Tibial artery (tissue), 4 donors: ENCODE data around the gene TMEM92.

Source experiments
- DNase-seq, 2 donors: peaks; one replicate each; pipeline ENCODE4 v3.0.0-alpha.2; 2019
- H3K27ac ChIP-seq, 2 donors: fragments of 200-600 bp; sonication (generic) in 1 of 2; 1 replicate in 1 of 2; 2 replicates in 1 of 2; pipeline ENCODE4 v1.5.1; 2018 to 2019; ENCODE audit warnings: mild to moderate bottlenecking in 1 of 2
- H3K27me3 ChIP-seq, 2 donors: fragments of 200-600 bp; sonication (generic) in 1 of 2; one replicate each; pipeline versions ENCODE4 v1.5.1 to v1.6.0; 2016 to 2019
- H3K36me3 ChIP-seq, 3 donors: fragments of 200-600 bp; sonication (generic) in 2 of 3; one replicate each; pipeline ENCODE4 v1.5.1; 2016 to 2019; ENCODE audit warnings: mild to moderate bottlenecking in 2 of 3
- H3K4me1 ChIP-seq, 4 donors: fragments of 200-600 bp; sonication (generic) in 2 of 4; 1 replicate in 3 of 4; 2 replicates in 1 of 4; pipeline ENCODE4 v1.5.1; 2016 to 2019
- H3K4me3 ChIP-seq, 2 donors: fragments of 200-600 bp; sonication (generic) in 1 of 2; 1 replicate in 1 of 2; 2 replicates in 1 of 2; pipeline ENCODE4 v1.5.1; 2018 to 2019; ENCODE audit warnings: mild to moderate bottlenecking in 2 of 2
- H3K9me3 ChIP-seq, 3 donors: fragments of 200-600 bp; sonication (generic) in 1 of 3; one replicate each; pipeline ENCODE4 v1.5.1; 2016 to 2019
- intact Hi-C: fragments of 100-400 bp; cut with DNase I; formaldehyde crosslinking; loops from one replicate; pipeline ENCODE4 v1.15.0; 2023; ENCODE audit warnings: low total_unique reads
- TF ChIP-seq, protein P1 (sequence below), 2 experiments: fragments of 200-600 bp in 1 of 2; fragments of 450-650 bp in 1 of 2; IDR thresholded peaks; one replicate each; pipeline ENCODE4 v1.5.1; 2017 to 2019; ENCODE audit warnings: antibody characterized with exemption in 2 of 2, mild to moderate bottlenecking in 1 of 2, moderate library complexity in 1 of 2

TMEM92 gene

DNA sequence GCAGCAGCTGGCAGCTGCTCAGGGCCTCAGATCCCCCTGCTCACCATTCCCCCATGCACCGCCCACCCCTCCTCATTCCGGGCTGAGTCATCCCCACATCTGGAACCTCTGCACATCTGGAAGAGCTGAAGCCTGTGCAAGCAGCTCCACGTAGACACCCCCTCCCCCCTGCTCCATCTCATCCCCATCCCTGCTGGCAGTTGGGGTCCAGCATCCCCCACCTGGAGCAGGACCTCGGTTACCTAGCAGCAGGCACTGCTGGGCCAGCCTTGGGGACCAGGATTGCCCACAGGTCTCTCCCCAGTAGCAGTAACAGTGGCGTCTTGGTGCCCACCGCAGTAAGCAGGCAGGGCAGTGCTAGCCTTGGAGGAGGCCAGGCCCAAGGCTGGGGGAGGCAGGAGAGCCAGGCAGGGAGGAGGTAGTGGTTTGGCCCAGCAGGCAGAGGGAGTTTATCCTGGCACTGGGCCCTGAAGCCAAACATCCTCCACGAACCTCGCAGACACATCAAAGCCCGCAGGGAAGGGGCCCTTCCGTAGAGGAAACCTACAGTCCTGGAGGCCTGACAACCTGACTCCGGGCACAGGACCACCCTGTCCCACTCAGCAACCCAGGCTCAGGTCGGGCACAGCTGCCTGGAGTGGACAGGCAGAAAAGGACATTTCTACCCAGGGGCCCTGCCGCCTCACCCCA, 7.7 kb upstream of the TMEM92 start:
- no peak overlapping the region for H3K4me3 ChIP-seq
- H3K4me1 ChIP-seq = peaks cover 20 to 65% (median 54%) of the 10 kb centered on the region in 4 donors
- H3K27me3 ChIP-seq = no peaks in the 10 kb centered on the region
- no peaks in the 10 kb centered on the region for H3K9me3 ChIP-seq
- TF ChIP-seq, protein P1, sequence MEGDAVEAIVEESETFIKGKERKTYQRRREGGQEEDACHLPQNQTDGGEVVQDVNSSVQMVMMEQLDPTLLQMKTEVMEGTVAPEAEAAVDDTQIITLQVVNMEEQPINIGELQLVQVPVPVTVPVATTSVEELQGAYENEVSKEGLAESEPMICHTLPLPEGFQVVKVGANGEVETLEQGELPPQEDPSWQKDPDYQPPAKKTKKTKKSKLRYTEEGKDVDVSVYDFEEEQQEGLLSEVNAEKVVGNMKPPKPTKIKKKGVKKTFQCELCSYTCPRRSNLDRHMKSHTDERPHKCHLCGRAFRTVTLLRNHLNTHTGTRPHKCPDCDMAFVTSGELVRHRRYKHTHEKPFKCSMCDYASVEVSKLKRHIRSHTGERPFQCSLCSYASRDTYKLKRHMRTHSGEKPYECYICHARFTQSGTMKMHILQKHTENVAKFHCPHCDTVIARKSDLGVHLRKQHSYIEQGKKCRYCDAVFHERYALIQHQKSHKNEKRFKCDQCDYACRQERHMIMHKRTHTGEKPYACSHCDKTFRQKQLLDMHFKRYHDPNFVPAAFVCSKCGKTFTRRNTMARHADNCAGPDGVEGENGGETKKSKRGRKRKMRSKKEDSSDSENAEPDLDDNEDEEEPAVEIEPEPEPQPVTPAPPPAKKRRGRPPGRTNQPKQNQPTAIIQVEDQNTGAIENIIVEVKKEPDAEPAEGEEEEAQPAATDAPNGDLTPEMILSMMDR (IDR thresholded peaks at IDR 0.05) = peak in 1 of 2 experiments; percentile 20
- H3K36me3 ChIP-seq = no peaks in the 10 kb centered on the region
- peak overlapping the region; percentile 41 to 73 for H3K27ac ChIP-seq
- DNase-seq = peak; percentile 69 to 92
- intact Hi-C loops = loop anchor here (5.0 kb wide), 1 partner anchor 44 kb away; no protein-coding TSS in a partner anchor

DNA sequence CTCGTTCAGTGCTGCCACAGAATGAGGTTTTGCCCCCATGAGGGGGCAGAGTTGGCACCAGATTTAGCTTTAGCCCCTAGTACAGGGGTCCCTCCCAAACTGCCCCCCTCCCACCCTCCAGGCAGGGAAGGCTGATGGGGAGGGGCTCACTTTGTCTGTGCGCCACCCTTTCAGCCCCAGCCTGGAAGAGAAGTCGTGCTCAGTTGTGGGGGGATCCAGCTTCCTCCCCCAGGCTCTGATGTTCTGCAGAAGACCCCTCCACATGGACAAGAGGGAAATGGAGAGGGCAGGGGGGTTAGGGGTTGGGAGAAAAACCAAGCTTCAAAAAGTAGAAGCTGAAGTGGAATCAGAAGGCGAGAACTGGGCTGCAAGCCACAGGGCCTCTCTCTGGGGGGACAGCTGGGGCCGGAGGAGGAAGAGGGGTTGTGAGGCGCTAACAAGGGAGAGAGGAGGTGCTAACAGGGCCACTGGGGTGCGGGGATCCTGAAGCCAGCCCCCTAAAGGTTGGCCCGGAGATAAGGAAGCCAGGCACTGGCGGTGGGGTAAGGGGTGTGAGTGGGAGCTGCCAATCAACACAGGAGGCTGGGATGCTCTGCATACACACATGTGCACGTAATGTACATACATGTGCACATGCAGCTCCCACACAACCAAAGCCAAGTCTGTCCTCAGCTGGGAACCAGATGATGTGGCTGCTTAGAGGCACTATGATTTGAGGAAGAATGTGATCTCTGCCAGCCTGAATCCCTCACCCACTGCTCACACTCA, 7.0 kb upstream of the TMEM92 start:
- no peak overlapping the region for H3K4me3 ChIP-seq
- H3K36me3 ChIP-seq = no peaks in the 10 kb centered on the region
- DNase-seq = peak in 1 of 2 donors; percentile 62
- H3K9me3 ChIP-seq = no peaks in the 10 kb centered on the region
- TF ChIP-seq, protein P1 (IDR thresholded peaks at IDR 0.05) = no peak
- intact Hi-C loops = loop anchor here (5.0 kb wide), 1 partner anchor 45 kb away; no protein-coding TSS in a partner anchor
- no peaks in the 10 kb centered on the region for H3K27me3 ChIP-seq
- H3K4me1 ChIP-seq = peaks cover 20 to 69% (median 60%) of the 10 kb centered on the region in 4 donors
- peak overlapping the region; percentile 41 to 73 for H3K27ac ChIP-seq

DNA sequence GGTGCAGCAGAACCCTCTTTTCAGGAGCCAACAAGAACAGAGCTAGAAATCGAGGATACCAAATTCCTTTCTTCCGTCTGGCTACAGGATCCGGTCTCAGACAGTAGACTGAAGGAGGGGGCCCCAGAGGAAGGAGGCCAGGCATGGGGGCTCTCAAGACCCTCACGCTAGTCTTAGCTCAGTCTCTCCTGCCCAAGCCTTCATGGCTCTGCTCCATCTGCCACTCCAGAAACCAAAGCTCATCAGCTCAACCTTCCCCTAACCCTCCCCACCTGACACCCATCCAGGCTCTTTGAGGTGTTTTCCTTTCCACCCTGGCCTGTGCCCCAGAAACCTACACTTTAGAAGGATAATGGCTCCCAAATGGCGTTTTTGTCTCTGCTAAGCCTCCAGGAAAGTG, 6.2 kb upstream of the TMEM92 start:
- intact Hi-C loops = loop anchor here (5.0 kb wide), 1 partner anchor 46 kb away; no protein-coding TSS in a partner anchor
- DNase-seq = peak in 1 of 2 donors; percentile 57
- H3K9me3 ChIP-seq = no peaks in the 10 kb centered on the region
- TF ChIP-seq, protein P1 (IDR thresholded peaks at IDR 0.05) = no peak
- no peaks in the 10 kb centered on the region for H3K36me3 ChIP-seq
- no peaks in the 10 kb centered on the region for H3K27me3 ChIP-seq
- no peak overlapping the region for H3K4me3 ChIP-seq
- peak overlapping the region in 1 of 2 donors; percentile 73 for H3K27ac ChIP-seq
- peaks cover 20 to 73% (median 63%) of the 10 kb centered on the region in 4 donors for H3K4me1 ChIP-seq

DNA sequence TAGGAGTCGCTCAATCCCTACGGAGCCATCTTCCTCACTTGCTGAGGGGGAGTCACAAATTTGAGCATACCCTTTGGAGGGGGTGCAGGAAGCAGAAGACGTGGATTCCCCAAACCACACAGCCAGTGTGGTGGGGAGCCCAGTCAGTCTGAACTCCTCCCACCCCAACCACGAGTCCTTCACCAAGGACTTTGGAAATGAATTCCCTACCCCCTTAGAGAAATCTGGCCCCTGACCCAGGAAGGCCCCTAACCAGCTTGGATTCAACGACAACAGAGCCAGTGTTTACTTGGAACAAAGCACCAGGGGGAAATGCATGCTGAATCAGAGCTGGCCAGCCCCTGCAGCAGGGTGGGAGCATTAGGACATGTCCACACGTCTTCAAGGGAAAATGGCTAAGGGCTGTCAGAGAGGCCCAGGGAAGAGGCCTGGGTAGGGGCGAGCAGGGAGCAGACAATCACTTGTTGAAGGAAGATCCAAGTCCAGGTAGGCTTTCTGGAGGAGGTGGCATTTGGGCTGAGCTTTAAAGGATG, 5.5 kb upstream of the TMEM92 start:
- Histone ChIP-seq H3K4me1 (peaks cover 19 to 73% (median 65%) of the 10 kb centered on the region in 4 donors), H3K36me3 (no peaks in the 10 kb centered on the region), H3K9me3 (no peaks in the 10 kb centered on the region), H3K27me3 (no peaks in the 10 kb centered on the region), H3K27ac (peak overlapping the region in 1 of 2 donors; percentile 1), H3K4me3 (no peak overlapping the region)
- peak in 1 of 2 donors; percentile 61 for DNase-seq
- TF ChIP-seq, protein P1 (IDR thresholded peaks at IDR 0.05) = no peak
- intact Hi-C loops = loop anchor here (5.0 kb wide), 1 partner anchor 47 kb away; no protein-coding TSS in a partner anchor
